NCI-H524 treated with DMSO at 0.1 percent for 48 hours (cell line): ENCODE data around the gene ZNF778.

Experiments used
- DNase-seq: peaks from one replicate; lab custom pipeline; 2025; lab: John Stamatoyannopoulos, UW

Gene ZNF778

DNA sequence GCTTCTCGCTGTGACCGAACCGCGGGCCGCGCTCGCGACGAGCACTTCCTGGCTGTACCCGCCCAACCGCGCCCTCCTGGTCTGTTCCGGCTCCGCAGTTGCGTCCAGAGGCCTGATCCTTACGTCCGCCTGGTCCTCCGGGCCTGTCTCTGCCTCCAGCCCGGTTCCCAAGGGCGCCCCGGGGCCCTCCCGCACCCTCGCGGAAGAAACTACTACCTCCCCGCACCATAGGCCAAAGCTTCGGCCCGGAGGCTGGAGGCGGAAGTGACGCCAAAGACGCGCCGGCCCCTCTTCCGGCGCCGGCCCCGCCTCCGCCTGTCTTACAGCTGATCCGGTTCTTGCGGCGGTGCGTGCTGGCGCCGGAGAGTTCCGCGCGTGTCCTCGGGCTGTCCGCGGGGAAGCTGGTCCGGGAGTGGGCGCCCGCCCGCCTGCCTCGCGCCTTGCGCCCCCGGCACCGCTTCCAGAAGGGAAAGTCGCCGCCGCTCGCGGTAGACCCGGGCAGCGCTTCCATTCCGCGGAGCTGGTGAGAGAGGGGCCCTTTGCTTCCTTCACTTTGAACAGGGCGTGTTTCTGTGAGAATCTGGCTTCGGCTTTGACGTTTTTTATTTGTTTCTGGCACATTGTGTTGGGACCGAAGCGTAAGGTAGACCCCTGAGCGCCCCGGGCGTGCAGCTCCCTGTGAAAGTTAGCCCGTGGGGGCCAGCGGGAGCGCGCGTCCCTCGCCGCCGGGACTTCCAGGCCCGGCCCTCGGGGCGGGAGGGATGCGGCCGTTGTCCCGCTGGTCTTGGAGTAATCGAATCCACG lies at the start of gene ZNF778:
Gene ZNF778 (plus strand): TSS at position 316 of the 804 bp plus-strand sequence. CDS start 3,425 bp downstream, outside the sequence.
- DNase-seq = peak; percentile 48

- no peak for DNase-seq
These were observed 48.9 kb upstream of the ZNF778 start for GRCh38 chr16:89168381-89169189.

- no peak for DNase-seq
These were observed 47.7 kb upstream of the ZNF778 start for GRCh38 chr16:89169778-89170177.

DNA sequence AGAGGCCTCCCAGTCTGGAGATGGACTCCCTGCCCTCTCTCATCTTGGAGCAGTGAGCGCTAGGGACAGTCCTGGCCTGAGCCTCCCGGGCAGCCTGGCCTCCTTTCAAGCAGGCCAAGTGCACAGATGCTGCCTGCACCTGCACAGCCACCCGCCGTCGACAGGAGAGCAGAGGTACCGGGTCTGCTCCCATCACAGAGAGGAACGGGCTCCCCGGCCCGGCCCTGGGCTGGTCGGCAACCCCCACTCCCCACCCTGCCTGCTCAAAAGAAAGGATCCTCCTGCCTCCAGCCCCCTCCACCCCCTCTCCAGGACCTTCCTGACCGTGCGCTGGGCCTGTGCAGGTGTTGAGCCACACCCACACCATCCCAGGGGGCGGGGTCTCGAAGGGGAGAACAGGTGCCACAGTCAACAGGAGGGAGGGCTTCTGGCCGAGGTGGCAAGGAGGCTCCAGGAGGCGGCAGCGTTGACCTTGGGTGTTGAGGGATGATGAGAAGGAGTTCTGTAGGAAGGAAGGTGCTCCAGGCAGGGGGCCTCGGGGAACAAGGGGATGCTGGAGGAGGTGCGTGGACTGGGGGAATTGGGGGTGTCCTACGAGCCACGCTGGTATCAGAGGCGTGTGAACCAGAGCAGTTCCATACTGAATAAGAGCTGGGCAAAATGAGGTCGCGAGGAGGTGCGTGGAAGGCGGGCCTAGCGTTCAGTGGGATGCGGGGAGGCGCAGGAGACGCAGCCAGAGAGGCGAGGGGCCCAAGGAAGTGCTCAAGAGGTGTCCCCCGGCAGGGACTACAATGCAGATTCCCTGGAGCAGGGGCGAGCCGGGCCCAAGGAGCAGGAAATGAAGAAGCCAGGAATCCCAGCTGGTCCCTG lies 46.9 kb upstream of the ZNF778 start:
- peak; percentile 53 for DNase-seq

DNA sequence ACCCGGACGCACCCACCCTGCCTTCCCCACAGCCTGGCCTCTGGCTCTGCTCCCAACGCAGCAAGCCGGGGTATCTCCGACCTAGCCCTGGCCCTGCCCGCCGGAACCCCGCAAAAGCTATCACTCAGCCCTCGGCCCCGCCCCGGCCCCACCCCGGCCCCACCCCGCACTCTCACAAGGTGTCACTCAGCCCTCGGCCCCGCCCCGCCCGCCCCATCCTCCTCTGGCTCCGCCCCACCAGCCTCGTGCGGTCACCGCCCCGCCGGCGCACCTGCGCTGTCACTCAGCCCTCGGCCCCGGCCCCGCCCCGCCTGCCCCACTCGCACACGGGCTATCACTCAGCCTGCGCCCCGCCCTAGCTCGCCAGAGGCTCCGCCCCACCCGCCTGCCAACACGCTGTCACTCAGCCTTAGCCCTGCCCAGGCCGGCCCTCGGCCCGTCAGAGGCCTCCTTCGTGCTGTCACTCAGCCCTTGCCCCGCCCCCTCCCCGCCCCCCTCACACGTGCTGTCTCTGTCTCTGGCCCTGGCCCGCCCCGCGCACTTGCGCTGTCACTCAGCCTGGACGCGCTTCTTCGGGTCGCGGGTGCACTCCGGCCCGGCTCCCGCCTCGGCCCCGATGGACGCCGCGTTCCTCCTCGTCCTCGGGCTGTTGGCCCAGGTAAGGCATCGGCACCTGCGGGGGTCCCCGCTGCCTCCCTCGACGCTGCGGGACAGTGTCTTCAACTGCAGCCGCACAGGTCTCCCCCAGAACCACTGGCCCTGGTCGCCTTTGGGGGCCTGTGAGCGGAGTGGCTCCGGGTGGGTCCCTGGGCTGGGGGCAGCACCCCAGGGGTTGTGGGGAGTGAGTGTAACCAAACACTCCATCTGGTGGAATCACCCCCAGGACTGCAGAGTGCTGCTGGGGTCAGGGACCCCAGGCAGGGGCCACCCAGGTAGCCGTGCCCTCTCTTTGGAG lies 46.0 kb upstream of the ZNF778 start, which contains the start of gene CDH15:
Gene CDH15 (plus strand): TSS at position 533 of the 955 bp plus-strand sequence. CDS start 84 bp downstream, at position 617.
- DNase-seq = peak; percentile 77

- no peak for DNase-seq
These were observed 45.4 kb upstream of the ZNF778 start for GRCh38 chr16:89172171-89172527.

DNA sequence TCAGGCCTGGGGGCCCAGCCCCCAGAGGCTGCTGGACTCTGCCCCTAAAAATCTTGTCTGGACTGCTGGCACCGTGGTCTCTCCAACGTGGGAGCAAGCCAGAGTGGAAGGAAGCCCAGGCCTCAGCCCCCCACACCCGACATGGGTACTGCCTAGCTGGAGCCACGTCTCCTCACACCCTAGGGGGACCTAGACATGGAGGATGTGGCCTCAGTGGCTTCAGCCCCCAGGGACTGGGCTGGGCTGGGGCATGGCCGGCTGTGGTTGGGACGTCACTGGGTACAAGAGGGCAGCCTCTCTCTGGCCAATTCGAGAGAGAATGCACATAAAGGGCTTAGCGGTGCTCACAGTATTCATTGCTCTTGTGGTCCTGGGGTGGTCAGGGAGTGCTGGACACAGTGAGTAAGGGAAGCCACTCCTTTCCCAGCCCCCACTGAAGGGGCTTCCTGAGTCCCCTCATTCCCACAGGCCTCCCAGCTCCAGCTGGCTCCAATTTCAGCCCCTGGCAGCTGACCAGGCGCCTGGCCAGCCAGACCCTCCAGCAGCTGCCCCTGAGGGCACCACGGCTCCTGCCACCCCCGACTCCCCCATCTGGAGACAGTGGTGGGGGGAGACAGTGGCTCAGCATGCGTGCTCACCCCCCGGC lies 44.9 kb upstream of the ZNF778 start:
- DNase-seq = no peak

- DNase-seq = peak; percentile 66
These were observed 44.2 kb upstream of the ZNF778 start for GRCh38 chr16:89173174-89173921.

DNA sequence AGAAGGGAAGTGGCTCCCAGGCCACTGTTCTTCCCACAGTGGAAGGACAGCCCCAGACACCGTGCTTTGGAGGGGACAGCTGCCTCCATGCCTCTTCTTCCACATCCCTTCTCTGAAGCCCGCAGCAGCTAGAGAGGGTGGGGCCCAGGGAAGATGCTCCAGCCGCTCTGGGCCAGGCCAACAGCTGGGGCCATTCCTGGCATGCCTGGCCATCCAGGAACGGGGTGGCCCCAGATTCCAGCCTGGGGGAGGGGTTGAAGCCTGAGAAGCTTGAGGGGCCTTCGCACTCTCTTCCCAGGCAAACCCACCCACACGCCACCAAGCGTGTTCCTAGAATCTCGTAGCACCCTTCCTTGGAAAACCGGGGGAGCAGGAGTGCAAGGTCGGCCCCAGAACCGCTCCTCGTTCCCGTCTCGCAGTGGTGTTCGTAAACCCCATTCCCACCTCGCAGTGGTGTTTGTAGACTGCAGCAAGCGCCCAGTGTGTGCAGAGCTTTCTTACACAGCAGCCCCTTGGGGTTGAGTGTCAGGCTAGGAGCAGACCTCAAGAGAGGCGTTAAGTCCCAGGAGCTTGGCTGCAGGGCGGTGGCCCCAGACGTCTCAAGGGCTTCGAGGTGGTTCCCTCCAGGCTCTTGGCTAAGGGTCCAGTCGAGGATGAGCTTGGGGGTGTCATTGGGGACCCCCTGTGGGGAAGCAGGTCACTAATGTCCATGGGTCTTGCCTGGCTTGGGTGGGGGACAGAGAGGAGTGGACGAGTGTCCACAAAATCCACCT lies 43.3 kb upstream of the ZNF778 start:
- no peak for DNase-seq

DNA sequence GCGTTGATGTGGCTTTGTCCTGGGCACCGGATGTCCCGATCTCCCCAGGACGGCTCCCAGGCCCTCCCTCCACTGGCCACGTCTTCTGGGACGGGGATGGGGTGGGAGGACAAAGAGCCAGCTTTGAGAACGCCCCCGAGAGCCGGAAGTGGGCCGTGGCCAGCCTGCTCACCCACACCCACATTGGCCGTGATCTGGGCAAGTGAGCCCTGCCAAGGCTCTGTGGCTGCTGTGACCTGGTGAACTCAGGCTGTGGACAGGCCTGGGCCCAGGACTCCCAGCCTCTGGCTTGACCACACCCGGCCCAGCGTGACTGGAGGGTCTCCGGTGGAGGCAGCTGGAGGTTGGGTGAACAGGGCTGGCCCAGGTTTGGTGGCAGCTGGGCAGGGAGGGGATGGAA lies 42.6 kb upstream of the ZNF778 start:
- no peak for DNase-seq

DNA sequence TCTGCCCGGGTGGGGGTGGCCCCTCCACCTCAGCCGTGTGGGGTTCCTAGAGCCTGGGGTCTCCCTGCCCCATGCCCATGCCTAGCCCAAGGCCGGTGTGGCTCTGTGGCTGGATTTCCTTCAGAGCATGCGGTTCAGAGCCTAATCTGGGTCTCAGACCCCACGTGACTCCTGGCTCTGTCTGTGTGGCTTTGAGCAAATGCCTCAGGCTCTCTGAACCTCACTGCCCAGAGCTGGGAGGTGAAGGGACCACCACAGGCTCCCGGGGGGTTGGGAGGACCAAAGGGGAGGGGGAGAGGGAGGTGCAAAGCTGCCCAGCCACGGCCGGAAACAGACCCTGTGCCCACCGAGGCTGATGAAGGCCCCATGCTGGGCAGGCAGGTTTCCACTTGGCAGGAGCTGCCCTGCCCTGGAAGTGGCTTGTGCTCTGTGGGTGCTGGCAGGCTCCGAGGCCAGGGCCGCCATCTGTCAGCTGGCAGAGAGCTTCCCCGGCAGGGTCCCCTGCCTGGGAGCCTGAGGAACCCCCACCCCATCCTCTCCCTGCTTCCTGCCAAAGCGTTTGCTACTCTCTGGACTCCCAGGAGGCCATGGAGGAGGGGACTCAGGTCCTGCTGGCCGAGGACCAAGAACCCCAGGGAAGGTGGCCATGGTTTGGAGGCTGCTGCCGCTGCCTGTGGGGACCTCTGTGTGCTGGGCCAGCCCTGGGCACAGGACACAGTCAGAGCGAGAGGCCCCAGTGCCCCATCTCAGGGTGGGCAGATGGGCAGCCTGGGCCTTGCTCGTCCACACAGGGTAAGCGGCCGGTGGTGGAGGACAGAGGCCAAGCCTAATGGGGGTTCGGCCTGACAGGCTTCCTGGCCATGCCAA lies 42.0 kb upstream of the ZNF778 start:
- DNase-seq = peak; percentile 49

DNA sequence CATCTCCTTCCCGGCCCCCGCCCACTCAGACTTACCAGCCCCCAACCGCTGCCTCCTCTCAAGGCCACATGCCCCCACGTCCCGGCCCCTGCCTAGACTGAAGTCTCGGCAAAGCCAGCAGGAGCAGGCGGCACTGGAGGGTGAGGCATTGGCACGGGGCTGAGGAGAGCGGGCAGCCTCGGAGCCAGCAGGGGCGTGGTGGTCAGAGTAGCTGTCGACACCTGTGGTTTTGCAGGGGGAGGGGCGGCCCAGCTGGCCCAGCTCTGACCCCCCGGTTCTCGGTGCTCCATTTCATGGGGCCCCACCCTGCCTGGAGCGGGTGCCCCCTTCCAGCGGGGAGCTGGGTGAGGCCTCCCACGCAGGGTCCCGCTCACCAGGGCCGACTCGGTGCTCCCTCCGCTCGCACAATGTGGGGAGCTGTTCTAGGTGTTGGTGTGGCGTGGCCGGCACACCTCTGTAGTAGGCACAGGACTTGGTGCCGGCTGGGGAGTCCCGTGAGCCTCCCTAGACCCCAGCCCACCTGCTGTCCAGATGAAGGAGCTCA lies 41.3 kb upstream of the ZNF778 start:
- no peak for DNase-seq

- no peak for DNase-seq
These were observed 40.8 kb upstream of the ZNF778 start for GRCh38 chr16:89176717-89177116.

DNA sequence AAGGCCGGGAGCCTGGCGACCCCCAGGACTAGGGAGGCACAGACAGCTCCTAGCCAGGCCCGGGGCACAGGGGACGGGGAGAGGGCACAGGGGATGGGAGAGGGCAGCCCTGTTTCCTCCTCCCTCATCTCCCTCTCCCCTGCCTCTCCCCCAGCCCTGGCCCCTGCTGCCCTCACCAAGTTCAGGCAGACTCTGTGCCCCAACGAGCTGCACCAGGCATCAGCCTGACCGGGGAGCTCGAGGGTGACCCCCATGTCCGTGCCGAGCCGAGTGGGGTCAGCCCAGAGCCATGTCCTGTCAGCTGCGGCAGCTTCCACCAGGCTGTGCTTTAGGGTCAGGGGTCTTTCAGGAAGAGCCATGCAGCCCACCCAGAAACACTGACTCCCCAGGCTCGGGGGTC lies 40.0 kb upstream of the ZNF778 start:
- no peak for DNase-seq

DNA sequence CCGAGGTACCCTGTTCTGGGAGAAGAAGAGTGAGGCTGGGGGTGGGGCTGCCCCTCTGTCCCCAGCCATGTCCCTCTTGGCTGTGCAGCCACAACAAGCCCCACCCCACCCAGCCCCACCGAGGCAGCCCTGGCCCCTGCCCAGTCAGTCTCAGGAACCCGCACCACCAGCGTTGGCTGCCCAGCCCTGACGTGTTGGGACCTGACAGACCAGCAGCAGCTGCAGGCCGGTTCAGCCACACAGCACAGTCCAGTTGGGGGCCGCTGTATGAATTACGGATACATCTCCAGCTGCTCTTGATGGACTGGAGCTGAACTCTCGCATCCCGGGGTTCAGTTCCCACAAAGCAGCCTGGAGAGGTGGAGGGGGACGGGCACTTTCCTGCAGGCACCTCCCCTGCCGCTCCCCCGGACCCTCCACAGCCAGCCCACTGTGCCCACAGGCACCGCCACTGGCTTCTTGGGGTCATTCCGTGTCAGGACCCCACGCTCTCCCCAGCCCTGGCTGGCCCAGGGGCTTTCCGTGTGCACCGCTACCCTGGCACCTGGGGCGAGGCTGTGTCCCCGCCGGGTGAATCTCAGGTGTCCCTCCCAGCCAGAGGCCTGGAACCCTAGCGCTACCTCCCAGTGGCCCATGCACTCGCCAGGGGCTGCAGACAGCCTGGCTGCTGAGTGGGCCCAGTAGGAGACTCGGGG lies 38.9 kb upstream of the ZNF778 start:
- DNase-seq = no peak

GRCh38 chr16:89179148-89179484 lies 38.4 kb upstream of the ZNF778 start:
- no peak for DNase-seq

DNA sequence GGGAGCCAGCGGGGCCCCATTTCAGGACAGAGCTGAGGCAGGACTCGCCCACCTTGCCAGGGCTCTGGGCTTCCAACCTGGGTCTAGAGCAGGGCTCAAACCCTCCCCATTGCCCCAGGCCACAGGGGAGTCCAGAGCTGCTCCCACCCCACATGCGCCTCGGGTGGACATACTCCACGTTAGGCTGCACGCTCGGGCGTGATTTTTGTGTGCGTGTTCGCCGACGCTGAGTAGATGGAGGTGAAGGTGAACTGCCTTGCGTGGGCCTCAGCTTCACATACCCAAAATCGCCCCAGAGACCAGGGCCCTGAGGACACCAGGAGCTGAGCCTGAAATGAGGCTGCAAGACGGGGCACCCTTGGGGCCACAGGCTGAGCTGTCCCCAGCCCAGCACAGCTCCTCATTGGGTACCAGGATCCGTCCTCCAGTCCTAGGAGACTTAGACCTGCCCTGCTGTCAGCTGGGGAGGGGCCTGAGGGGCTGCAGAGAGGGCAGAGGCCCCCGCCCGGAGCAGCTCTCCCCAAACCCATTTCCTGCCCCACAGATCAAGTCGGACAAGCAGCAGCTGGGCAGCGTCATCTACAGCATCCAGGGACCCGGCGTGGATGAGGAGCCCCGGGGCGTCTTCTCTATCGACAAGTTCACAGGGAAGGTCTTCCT lies 37.7 kb upstream of the ZNF778 start:
- DNase-seq = no peak
